Natural killer cell (primary cell): ENCODE results near the gene RNF150. TPM values are rescaled to one million over a fixed set of nuclear protein-coding genes. Genes with fewer than 3 reads are reported as not detected.

ENCODE experiments used
- ATAC-seq, 3 donors: fragments of 150-1000 bp in 2 of 3; fragments of 200-7000 bp in 1 of 3; cut with Tn5 transposase; 1 replicate in 1 of 3; 2 replicates in 2 of 3; pipeline ENCODE4 v1.10.0; 2021; ENCODE audit warnings: mild to moderate bottlenecking in 2 of 3, moderate library complexity in 2 of 3
- DNase-seq, 2 donors: peaks; one replicate each; pipeline versions ENCODE4 v3.0.0 to v3.0.0-alpha.2; 2013 to 2021; ENCODE audit warnings: mixed read lengths in 1 of 2
- H3K27ac ChIP-seq: one replicate; pipeline ENCODE4 v1.5.1; 2013; ENCODE audit warnings: mild to moderate bottlenecking, low read length
- H3K27me3 ChIP-seq: one replicate; pipeline ENCODE4 v1.6.1; 2013; ENCODE audit warnings: low read length; ENCODE audit not compliant: control insufficient read depth, insufficient read depth
- H3K36me3 ChIP-seq: one replicate; pipeline ENCODE4 v1.6.1; 2013; ENCODE audit warnings: low read length; ENCODE audit not compliant: control insufficient read depth, insufficient read depth
- H3K4me1 ChIP-seq: one replicate; pipeline ENCODE4 v1.6.1; 2013; ENCODE audit warnings: low read length; ENCODE audit not compliant: control insufficient read depth, insufficient read depth
- H3K4me3 ChIP-seq: one replicate; pipeline ENCODE4 v1.5.1; 2013; ENCODE audit warnings: low read length
- H3K9me3 ChIP-seq: one replicate; pipeline ENCODE4 v1.6.1; 2013; ENCODE audit warnings: low read length; ENCODE audit not compliant: control insufficient read depth, insufficient read depth
- H3K27ac Mint-ChIP-seq, 2 donors: one replicate each; pipeline ENCODE4 v1.8.0; 2022; ENCODE audit warnings: mild to moderate bottlenecking in 2 of 2, mixed read lengths in 2 of 2, moderate library complexity in 1 of 2
- H3K27me3 Mint-ChIP-seq, 2 donors: one replicate each; pipeline ENCODE4 v1.8.0; 2022; ENCODE audit warnings: low read depth in 2 of 2, mixed read lengths in 2 of 2
- H3K36me3 Mint-ChIP-seq: one replicate; pipeline ENCODE4 v1.8.0; 2022; ENCODE audit warnings: mixed read lengths
- H3K4me1 Mint-ChIP-seq, 2 donors: one replicate each; pipeline ENCODE4 v1.8.0; 2022; ENCODE audit warnings: mixed read lengths in 2 of 2
- H3K4me3 Mint-ChIP-seq: one replicate; pipeline ENCODE4 v1.8.0; 2022; ENCODE audit warnings: mild to moderate bottlenecking, moderate library complexity, mixed read lengths
- H3K9me3 Mint-ChIP-seq, 2 donors: one replicate each; pipeline ENCODE4 v1.8.0; 2022; ENCODE audit warnings: mixed read lengths in 2 of 2
- CTCF ChIP-seq: fragments of 200-600 bp; IDR thresholded peaks from one replicate; pipeline ENCODE4 v1.8.0; 2022; ENCODE audit warnings: antibody characterized with exemption
- WGBS: methylation state at CpG from one replicate; pipeline ENCODE4 v1.1.7; 2013; ENCODE audit warnings: missing lambda C conversion rate; ENCODE audit not compliant: insufficient coverage; 5-methylcytosine and 5-hydroxymethylcytosine counted together
- intact Hi-C: fragments of 100-400 bp; cut with micrococcal nuclease; formaldehyde crosslinking; loops from one replicate; pipeline ENCODE4 v1.14.2; 2022
- total RNA-seq, 4 donors: library from RNA; stranded (reverse); fragments of 120-200 nt in 1 of 4; gene quantifications; one replicate each; pipeline versions ENCODE4 v1.2.3 to v1.2.4, GENCODE V29; 2013 to 2022

Gene RNF150
- total RNA-seq, 3 donors from 2014 or later (not counting 1 experiment from before 2014, with no cell fraction given) = 0.09 TPM; not detected in 2

DNA sequence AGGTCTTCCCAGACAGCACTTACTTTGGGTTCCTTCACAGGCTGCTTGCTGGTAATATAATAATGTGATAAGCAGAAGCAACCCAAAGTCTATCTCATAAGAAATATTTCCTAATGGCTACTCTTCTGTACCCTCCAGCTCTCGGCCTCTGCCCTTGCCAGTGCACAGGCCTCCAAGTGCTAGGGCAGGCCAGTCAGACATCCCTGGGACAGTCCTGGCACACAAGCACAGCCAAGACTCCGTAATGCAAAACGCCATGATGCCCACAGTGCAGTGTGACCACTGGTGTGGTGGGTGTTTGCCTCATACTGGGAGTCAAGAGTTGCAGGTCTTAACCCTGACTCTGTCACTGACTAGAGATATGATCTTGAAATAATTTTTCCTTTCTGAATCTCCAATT is 35.1 kb downstream of the RNF150 start:
- Histone ChIP-seq H3K4me1 (no peaks in the 10 kb centered on the region), H3K27me3 (no peaks in the 10 kb centered on the region), H3K9me3 (no peaks in the 10 kb centered on the region), H3K36me3 (no peaks in the 10 kb centered on the region), H3K4me3 (no peak overlapping the region), H3K27ac (no peak overlapping the region)
- H3K4me3 Mint-ChIP-seq = no peak overlapping the region
- DNase-seq (no peak), ATAC-seq (no peak)
- no peak overlapping the region for H3K27ac Mint-ChIP-seq
- intact Hi-C loops = no loop called here
- peaks cover 4 to 8% of the 10 kb centered on the region in 2 donors for H3K9me3 Mint-ChIP-seq
- H3K27me3 Mint-ChIP-seq = no peaks in the 10 kb centered on the region
- H3K36me3 Mint-ChIP-seq = no peaks in the 10 kb centered on the region
- WGBS = 91% methylated on average over 3 of the region's 3 CpGs
- H3K4me1 Mint-ChIP-seq = no peaks in the 10 kb centered on the region
- no peak for TF ChIP-seq CTCF

DNA sequence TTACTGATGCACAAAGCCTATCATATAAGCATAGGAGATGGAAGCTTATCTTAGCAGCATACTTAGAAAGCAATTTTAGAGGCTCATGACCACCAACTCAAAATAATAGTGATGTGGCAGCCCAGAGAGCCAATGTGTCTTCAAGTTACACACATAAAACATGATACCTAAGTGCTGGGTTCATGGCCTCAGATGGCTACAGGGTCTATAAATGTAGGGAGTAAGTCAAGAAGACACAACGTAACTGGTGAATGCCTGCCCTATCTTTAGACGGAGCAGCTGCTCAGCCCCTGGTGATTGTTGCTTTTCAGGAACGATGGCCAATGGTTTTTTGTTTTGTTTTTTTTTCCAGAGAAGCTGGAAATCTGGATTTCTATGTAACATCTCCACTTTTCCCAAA is 42.8 kb downstream of the RNF150 start:
- H3K27me3 ChIP-seq = no peaks in the 10 kb centered on the region
- H3K4me3 Mint-ChIP-seq = no peak overlapping the region
- H3K4me1 ChIP-seq = no peaks in the 10 kb centered on the region
- no peaks in the 10 kb centered on the region for H3K36me3 ChIP-seq
- ATAC-seq (no peak), DNase-seq (no peak)
- no peaks in the 10 kb centered on the region for H3K4me1 Mint-ChIP-seq
- H3K27me3 Mint-ChIP-seq = no peaks in the 10 kb centered on the region
- H3K36me3 Mint-ChIP-seq = no peaks in the 10 kb centered on the region
- H3K27ac ChIP-seq = no peak overlapping the region
- peaks cover 7 to 12% of the 10 kb centered on the region in 2 donors for H3K9me3 Mint-ChIP-seq
- H3K27ac Mint-ChIP-seq = no peak overlapping the region
- no peak overlapping the region for H3K4me3 ChIP-seq
- 29% methylated on average over 3 of the region's 3 CpGs for whole genome bisulfite sequencing
- no peak for TF ChIP-seq CTCF
- H3K9me3 ChIP-seq = no peaks in the 10 kb centered on the region
- intact Hi-C loops = no loop called here

- WGBS = 95% methylated on average over 9 of the region's 9 CpGs
- H3K4me1 Mint-ChIP-seq = no peaks in the 10 kb centered on the region
- Histone ChIP-seq H3K27ac (no peak overlapping the region), H3K9me3 (no peaks in the 10 kb centered on the region), H3K4me3 (no peak overlapping the region), H3K36me3 (no peaks in the 10 kb centered on the region), H3K27me3 (no peaks in the 10 kb centered on the region), H3K4me1 (no peaks in the 10 kb centered on the region)
- no peak for DNase-seq
- no peak for ATAC-seq
- TF ChIP-seq CTCF = no peak
- H3K27ac Mint-ChIP-seq = no peak overlapping the region
- intact Hi-C loops = no loop called here
- H3K9me3 Mint-ChIP-seq = peaks cover 0 to 3% of the 10 kb centered on the region in 2 donors
- no peaks in the 10 kb centered on the region for H3K27me3 Mint-ChIP-seq
- H3K36me3 Mint-ChIP-seq = no peaks in the 10 kb centered on the region
- H3K4me3 Mint-ChIP-seq = no peak overlapping the region
Observed at GRCh38 chr4:141081921-141082395, 51.3 kb downstream of the RNF150 start.

DNA sequence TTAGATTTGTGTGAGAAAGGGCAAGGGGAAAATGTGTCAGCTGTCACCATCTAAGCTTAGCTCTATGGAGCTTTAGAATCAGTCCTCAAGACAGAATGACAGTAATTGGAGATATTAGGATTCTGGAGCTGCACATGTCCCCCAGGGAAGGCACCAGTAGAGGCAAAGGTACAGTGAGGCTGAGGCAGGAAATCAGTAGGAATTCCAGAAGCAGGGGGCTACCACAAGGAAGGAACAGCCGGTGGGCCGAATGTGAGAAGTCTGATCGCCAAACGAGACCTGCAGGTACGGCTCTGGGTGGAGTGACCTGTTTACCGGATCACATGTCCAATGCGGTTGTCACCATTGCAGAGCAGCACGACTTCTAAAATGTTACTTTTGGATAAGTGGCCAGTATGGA is 52.6 kb downstream of the RNF150 start:
- WGBS = 86% methylated on average over 8 of the region's 8 CpGs
- no peaks in the 10 kb centered on the region for H3K27me3 ChIP-seq
- no peak overlapping the region for H3K4me3 Mint-ChIP-seq
- H3K27me3 Mint-ChIP-seq = no peaks in the 10 kb centered on the region
- H3K4me1 ChIP-seq = no peaks in the 10 kb centered on the region
- peaks cover 0 to 3% of the 10 kb centered on the region in 2 donors for H3K9me3 Mint-ChIP-seq
- DNase-seq (no peak), ATAC-seq (no peak)
- no peak overlapping the region for H3K4me3 ChIP-seq
- H3K36me3 ChIP-seq = no peaks in the 10 kb centered on the region
- H3K27ac Mint-ChIP-seq = no peak overlapping the region
- H3K27ac ChIP-seq = no peak overlapping the region
- H3K4me1 Mint-ChIP-seq = no peaks in the 10 kb centered on the region
- intact Hi-C loops = no loop called here
- H3K9me3 ChIP-seq = no peaks in the 10 kb centered on the region
- H3K36me3 Mint-ChIP-seq = no peaks in the 10 kb centered on the region
- no peak for TF ChIP-seq CTCF
